IMR-90 (cell line): ENCODE measurements around the gene THAP12. TPM values are rescaled to one million over a fixed set of nuclear protein-coding genes. Genes with fewer than 3 reads are reported as not detected.

Experiments
- ATAC-seq: fragments of 200-7000 bp; cut with Tn5 transposase; 2 replicates; pipeline ENCODE4 v1.9.1; 2020; ENCODE audit warnings: low read depth, mild to moderate bottlenecking, moderate library complexity
- BruUV-seq: library from RNA; stranded (reverse); fragments of 400-500 nt; replicated peaks from 2 replicates; lab custom pipeline; 2021; lab: Mats Ljungman, UMichigan
- CTCF ChIA-PET: fragments of 300-600 bp; formaldehyde crosslinking; extraction: SDS; loops from one replicate; lab custom pipeline; 2021; ENCODE audit warnings: antibody characterized with exemption; lab: Yijun Ruan, JAX
- POLR2A ChIA-PET: fragments of 300-600 bp; sonication (Branson Sonifier 250); formaldehyde crosslinking; loops from one replicate; lab custom pipeline; 2022; ENCODE audit warnings: antibody characterized with exemption; ENCODE audit not compliant: unreplicated experiment; lab: Charles Lee
- DNase-seq: peaks from one replicate; pipeline ENCODE4 v3.0.0; 2013
- H2AFZ ChIP-seq: replicated peaks from 2 replicates; pipeline ENCODE3; 2013; ENCODE audit warnings: low read length, mild to moderate bottlenecking; ENCODE audit not compliant: poor library complexity
- H2AK5ac ChIP-seq: 2 replicates; pipeline ENCODE4 v1.6.1; 2013; ENCODE audit warnings: low read depth, low read length, inconsistent platforms
- H2AK9ac ChIP-seq: replicated peaks from 2 replicates; pipeline ENCODE3; 2013; ENCODE audit warnings: mild to moderate bottlenecking, low read depth, low read length, moderate library complexity; ENCODE audit not compliant: poor library complexity
- H2BK120ac ChIP-seq: 2 replicates; pipeline ENCODE4 v1.6.1; 2013; ENCODE audit warnings: low read depth, low read length, inconsistent platforms
- H2BK15ac ChIP-seq: 3 replicates; pipeline ENCODE4 v1.6.1; 2013; ENCODE audit warnings: low read depth, low read length, inconsistent platforms
- H2BK20ac ChIP-seq: 2 replicates; pipeline ENCODE4 v1.6.1; 2013; ENCODE audit warnings: low read depth, mild to moderate bottlenecking, inconsistent platforms, low read length, moderate library complexity
- H2BK5ac ChIP-seq: 2 replicates; pipeline ENCODE4 v1.6.1; 2013; ENCODE audit warnings: mild to moderate bottlenecking, low read depth, low read length, inconsistent platforms; ENCODE audit not compliant: poor library complexity, severe bottlenecking
- H3K14ac ChIP-seq: replicated peaks from 2 replicates; pipeline ENCODE4 v1.6.1; 2013; ENCODE audit warnings: low read depth, low read length, inconsistent platforms
- H3K18ac ChIP-seq: 2 replicates; pipeline ENCODE4 v1.6.1; 2013; ENCODE audit warnings: low read depth, low read length, control low read depth
- H3K23ac ChIP-seq: 2 replicates; pipeline ENCODE4 v1.6.1; 2013; ENCODE audit warnings: low read depth, low read length, inconsistent platforms
- H3K27ac ChIP-seq: 2 replicates; pipeline ENCODE4 v1.5.1; 2013; ENCODE audit warnings: mild to moderate bottlenecking, control low read depth, low read length; ENCODE audit not compliant: insufficient read depth
- H3K27me3 ChIP-seq: 2 replicates; pipeline ENCODE4 v1.6.1; 2013; ENCODE audit warnings: low read length; ENCODE audit not compliant: control insufficient read depth, insufficient read depth
- H3K36me3 ChIP-seq: 2 replicates; pipeline ENCODE4 v1.6.1; 2013; ENCODE audit warnings: low read length, mixed read lengths; ENCODE audit not compliant: control insufficient read depth, insufficient read depth
- H3K4ac ChIP-seq: 2 replicates; pipeline ENCODE4 v1.6.1; 2013; ENCODE audit warnings: low read depth, low read length, inconsistent platforms
- H3K4me1 ChIP-seq: 2 replicates; pipeline ENCODE4 v1.6.1; 2013; ENCODE audit warnings: low read length, mixed read lengths; ENCODE audit not compliant: control insufficient read depth, insufficient read depth
- H3K4me2 ChIP-seq: 2 replicates; pipeline ENCODE4 v1.6.1; 2013; ENCODE audit warnings: low read depth, mild to moderate bottlenecking, control low read depth, low read length, moderate library complexity
- H3K4me3 ChIP-seq: 2 replicates; pipeline ENCODE4 v1.5.1; 2013; ENCODE audit warnings: low read depth, mild to moderate bottlenecking, control low read depth, low read length, moderate library complexity; ENCODE audit not compliant: insufficient read depth
- H3K56ac ChIP-seq: 2 replicates; pipeline ENCODE4 v1.6.1; 2013; ENCODE audit warnings: low read length, inconsistent platforms; ENCODE audit not compliant: insufficient read depth; ENCODE audit errors: extremely low read depth
- H3K79me1 ChIP-seq, 2 experiments: 2 replicates each; pipeline ENCODE4 v1.6.1; 2013; ENCODE audit warnings: low read length in 2 of 2, inconsistent platforms in 1 of 2, low read depth in 1 of 2
- H3K9ac ChIP-seq: 2 replicates; pipeline ENCODE4 v1.6.1; 2013; ENCODE audit warnings: low read depth, low read length, control low read depth
- H3K9me1 ChIP-seq: 2 replicates; pipeline ENCODE4 v1.6.1; 2013; ENCODE audit warnings: low read length, inconsistent platforms; ENCODE audit not compliant: insufficient read depth
- H3K9me3 ChIP-seq: 2 replicates; pipeline ENCODE4 v1.6.1; 2013; ENCODE audit warnings: low read length; ENCODE audit not compliant: control insufficient read depth, insufficient read depth
- H4K20me1 ChIP-seq: 2 replicates; pipeline ENCODE4 v1.6.1; 2013; ENCODE audit warnings: low read length, inconsistent platforms; ENCODE audit not compliant: insufficient read depth
- H4K5ac ChIP-seq: 2 replicates; pipeline ENCODE4 v1.6.1; 2013; ENCODE audit warnings: mild to moderate bottlenecking, low read depth, low read length, control low read depth
- H4K8ac ChIP-seq, 2 experiments: 2 replicates each; pipeline ENCODE4 v1.6.1; 2013; ENCODE audit warnings: low read depth in 2 of 2, low read length in 2 of 2, control low read depth in 1 of 2, inconsistent platforms in 1 of 2
- H4K91ac ChIP-seq: 2 replicates; pipeline ENCODE4 v1.6.1; 2013; ENCODE audit warnings: low read depth, low read length, inconsistent platforms; ENCODE audit not compliant: insufficient read depth
- BHLHE40 ChIP-seq: fragments of 150-350 bp; IDR thresholded peaks from 2 replicates; pipeline ENCODE4 v1.6.1; 2016; ENCODE audit warnings: mild to moderate bottlenecking, low read depth, low read length
- CEBPB ChIP-seq: IDR thresholded peaks from 2 replicates; pipeline ENCODE4 v1.6.1; 2012; ENCODE audit warnings: low read depth, low read length, improper control_type of control experiment
- CHD1 ChIP-seq: IDR thresholded peaks from 2 replicates; pipeline ENCODE4 v1.6.1; 2012; ENCODE audit warnings: low read depth, low read length, improper control_type of control experiment
- FOS ChIP-seq: fragments of 150-350 bp; IDR thresholded peaks from 2 replicates; pipeline ENCODE4 v1.6.1; 2016; ENCODE audit warnings: low read depth, low read length
- MAFK ChIP-seq: IDR thresholded peaks from 2 replicates; pipeline ENCODE4 v1.6.1; 2012; ENCODE audit warnings: low read depth, low read length, improper control_type of control experiment
- MAZ ChIP-seq: IDR thresholded peaks from 2 replicates; pipeline ENCODE4 v1.6.1; 2012; ENCODE audit warnings: low read depth, mild to moderate bottlenecking, low read length, improper control_type of control experiment, moderate library complexity, borderline replicate concordance
- MXI1 ChIP-seq: IDR thresholded peaks from 2 replicates; pipeline ENCODE4 v1.6.1; 2012; ENCODE audit warnings: low read depth, mild to moderate bottlenecking, low read length, moderate library complexity, borderline replicate concordance
- NFE2L2 ChIP-seq: fragments of 150-350 bp; IDR thresholded peaks from 2 replicates; pipeline ENCODE4 v1.6.1; 2016; ENCODE audit warnings: low read depth, mild to moderate bottlenecking, low read length
- POLR2A ChIP-seq: IDR thresholded peaks from 2 replicates; pipeline ENCODE4 v1.6.1; 2012; ENCODE audit warnings: mild to moderate bottlenecking, low read depth, low read length
- RAD21 ChIP-seq: IDR thresholded peaks from 2 replicates; pipeline ENCODE4 v1.6.1; 2012; ENCODE audit warnings: low read length, improper control_type of control experiment
- RCOR1 ChIP-seq: IDR thresholded peaks from 2 replicates; pipeline ENCODE4 v1.6.1; 2012; ENCODE audit warnings: mild to moderate bottlenecking, low read length, improper control_type of control experiment; ENCODE audit not compliant: insufficient replicate concordance
- RFX5 ChIP-seq: IDR thresholded peaks from 2 replicates; pipeline ENCODE4 v1.8.0; 2012; ENCODE audit warnings: low read depth, mild to moderate bottlenecking, low read length, moderate library complexity
- SMC3 ChIP-seq: fragments of 150-350 bp; IDR thresholded peaks from 2 replicates; pipeline ENCODE4 v1.6.1; 2016; ENCODE audit warnings: low read depth, mild to moderate bottlenecking, antibody characterized with exemption, low read length, moderate library complexity
- WGBS, 2 experiments: methylation state at CpG; one replicate each; pipeline versions ENCODE4 v1.1.5 to v1.1.7; 2013; ENCODE audit warnings: missing lambda C conversion rate in 2 of 2; ENCODE audit not compliant: insufficient read length in 1 of 2; ENCODE audit errors: extremely low coverage in 2 of 2; 5-methylcytosine and 5-hydroxymethylcytosine counted together
- dilution Hi-C: fragments of 300-500 bp; cut with HindIII; formaldehyde crosslinking; loops from one replicate; pipeline ENCODE4 v1.14.3; 2018; ENCODE audit warnings: low sequenced_read_pairs; ENCODE audit not compliant: unreplicated experiment
- in situ Hi-C: fragments of 300-500 bp; cut with MboI; formaldehyde crosslinking; loops from 3 replicates; pipeline ENCODE4 v1.14.3; 2019; ENCODE audit warnings: low sequenced_read_pairs, inconsistent platforms, mixed read lengths
- intact Hi-C: fragments of 100-400 bp; cut with micrococcal nuclease; formaldehyde crosslinking; loops from 2 replicates; pipeline ENCODE4 v1.10.0; 2022
- polyA plus RNA-seq, 3 experiments: library from polyadenylated mRNA; depleted of rRNA; stranded (reverse); fragments of >200 nt; gene quantifications; 2 replicates each; pipeline ENCODE4 v1.2.3, GENCODE V29; 2012; ENCODE audit warnings: low replicate concordance in 1 of 3
- total RNA-seq: library from RNA; depleted of rRNA; stranded (reverse); fragments of >200 nt; gene quantifications from 2 replicates; pipeline ENCODE4 v1.2.3, GENCODE V29; 2012
- TF ChIP-seq, protein P1 (sequence below): fragments of 150-350 bp; IDR thresholded peaks from 2 replicates; pipeline ENCODE4 v1.6.1; 2016; ENCODE audit warnings: low read depth, mild to moderate bottlenecking, low read length, moderate library complexity, borderline replicate concordance
- TF ChIP-seq, protein P2 (sequence below): fragments of 150-350 bp; IDR thresholded peaks from 2 replicates; pipeline ENCODE4 v1.6.1; 2017; ENCODE audit warnings: mild to moderate bottlenecking, antibody characterized with exemption, low read length, low read depth
- TF ChIP-seq, protein P3 (sequence below): conservative IDR thresholded peaks from 2 replicates; pipeline ENCODE4 v1.5.1; 2012; ENCODE audit warnings: mild to moderate bottlenecking, low read depth, low read length, improper control_type of control experiment

THAP12 gene
- total and polyA plus RNA-seq, 2 of the 4 experiments (the other 2 are of a cell fraction): 25.1 to 27.3 TPM

DNA sequence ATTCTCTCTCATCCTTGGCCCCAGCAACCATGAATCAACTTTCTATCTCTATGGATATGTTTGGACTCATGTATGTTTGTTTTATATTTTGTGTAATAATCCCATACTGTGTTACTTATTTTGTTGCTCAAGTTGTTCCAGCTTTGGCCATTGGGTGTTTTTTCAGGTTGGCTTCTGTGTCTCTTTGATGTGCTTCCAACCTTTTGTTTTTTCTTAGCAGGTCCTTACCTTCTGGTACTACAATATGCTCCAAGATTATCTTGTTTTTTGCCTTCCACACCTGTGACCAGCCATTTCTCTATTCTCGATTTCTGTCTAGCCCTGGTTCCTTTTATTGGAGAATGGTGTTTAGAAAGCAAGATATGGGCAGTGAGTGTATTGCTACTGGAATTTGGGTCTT lies 14.4 kb upstream of the THAP12 start:
- intact Hi-C loops: no loop called here
- Histone ChIP-seq H3K4me2 (no peak overlapping the region), H3K14ac (no peak overlapping the region), H2AK5ac (no peak overlapping the region), H3K18ac (no peak overlapping the region), H2BK15ac (no peak overlapping the region), H3K79me1 (no peaks in the 10 kb centered on the region), H4K5ac (no peak overlapping the region), H4K91ac (no peak overlapping the region), H4K20me1 (no peaks in the 10 kb centered on the region), H2BK20ac (no peak overlapping the region), H3K27ac (no peak overlapping the region), H3K4me3 (no peak overlapping the region), H2AFZ (no peak overlapping the region), H3K36me3 (no peaks in the 10 kb centered on the region), H3K56ac (no peak overlapping the region), H3K9me1 (no peaks in the 10 kb centered on the region), H3K4me1 (no peaks in the 10 kb centered on the region), H3K9me3 (no peaks in the 10 kb centered on the region), H2BK5ac (no peak overlapping the region), H4K8ac (no peak overlapping the region), H3K27me3 (no peaks in the 10 kb centered on the region), H3K9ac (no peak overlapping the region), H2BK120ac (no peak overlapping the region), H3K23ac (no peak overlapping the region), H2AK9ac (no peak overlapping the region), H3K4ac (no peak overlapping the region)
- ChIA-PET CTCF (no interaction called here), POLR2A (no interaction called here)
- ATAC-seq (no peak), DNase-seq (no peak)
- TF ChIP-seq POLR2A: no peak
- no peak for TF ChIP-seq MAFK
- TF ChIP-seq, protein P1, sequence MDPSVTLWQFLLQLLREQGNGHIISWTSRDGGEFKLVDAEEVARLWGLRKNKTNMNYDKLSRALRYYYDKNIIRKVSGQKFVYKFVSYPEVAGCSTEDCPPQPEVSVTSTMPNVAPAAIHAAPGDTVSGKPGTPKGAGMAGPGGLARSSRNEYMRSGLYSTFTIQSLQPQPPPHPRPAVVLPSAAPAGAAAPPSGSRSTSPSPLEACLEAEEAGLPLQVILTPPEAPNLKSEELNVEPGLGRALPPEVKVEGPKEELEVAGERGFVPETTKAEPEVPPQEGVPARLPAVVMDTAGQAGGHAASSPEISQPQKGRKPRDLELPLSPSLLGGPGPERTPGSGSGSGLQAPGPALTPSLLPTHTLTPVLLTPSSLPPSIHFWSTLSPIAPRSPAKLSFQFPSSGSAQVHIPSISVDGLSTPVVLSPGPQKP: no peak
- TF ChIP-seq RFX5: no peak
- no peak for TF ChIP-seq MXI1
- TF ChIP-seq RCOR1: no peak
- no peak for TF ChIP-seq BHLHE40
- no peak for TF ChIP-seq MAZ
- no peak for TF ChIP-seq CHD1
- TF ChIP-seq SMC3: no peak
- no peak for TF ChIP-seq CEBPB
- TF ChIP-seq NFE2L2: no peak
- TF ChIP-seq RAD21: no peak
- no peak for TF ChIP-seq FOS
- TF ChIP-seq, protein P2, sequence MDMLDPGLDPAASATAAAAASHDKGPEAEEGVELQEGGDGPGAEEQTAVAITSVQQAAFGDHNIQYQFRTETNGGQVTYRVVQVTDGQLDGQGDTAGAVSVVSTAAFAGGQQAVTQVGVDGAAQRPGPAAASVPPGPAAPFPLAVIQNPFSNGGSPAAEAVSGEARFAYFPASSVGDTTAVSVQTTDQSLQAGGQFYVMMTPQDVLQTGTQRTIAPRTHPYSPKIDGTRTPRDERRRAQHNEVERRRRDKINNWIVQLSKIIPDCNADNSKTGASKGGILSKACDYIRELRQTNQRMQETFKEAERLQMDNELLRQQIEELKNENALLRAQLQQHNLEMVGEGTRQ: no peak
- TF ChIP-seq, protein P3, sequence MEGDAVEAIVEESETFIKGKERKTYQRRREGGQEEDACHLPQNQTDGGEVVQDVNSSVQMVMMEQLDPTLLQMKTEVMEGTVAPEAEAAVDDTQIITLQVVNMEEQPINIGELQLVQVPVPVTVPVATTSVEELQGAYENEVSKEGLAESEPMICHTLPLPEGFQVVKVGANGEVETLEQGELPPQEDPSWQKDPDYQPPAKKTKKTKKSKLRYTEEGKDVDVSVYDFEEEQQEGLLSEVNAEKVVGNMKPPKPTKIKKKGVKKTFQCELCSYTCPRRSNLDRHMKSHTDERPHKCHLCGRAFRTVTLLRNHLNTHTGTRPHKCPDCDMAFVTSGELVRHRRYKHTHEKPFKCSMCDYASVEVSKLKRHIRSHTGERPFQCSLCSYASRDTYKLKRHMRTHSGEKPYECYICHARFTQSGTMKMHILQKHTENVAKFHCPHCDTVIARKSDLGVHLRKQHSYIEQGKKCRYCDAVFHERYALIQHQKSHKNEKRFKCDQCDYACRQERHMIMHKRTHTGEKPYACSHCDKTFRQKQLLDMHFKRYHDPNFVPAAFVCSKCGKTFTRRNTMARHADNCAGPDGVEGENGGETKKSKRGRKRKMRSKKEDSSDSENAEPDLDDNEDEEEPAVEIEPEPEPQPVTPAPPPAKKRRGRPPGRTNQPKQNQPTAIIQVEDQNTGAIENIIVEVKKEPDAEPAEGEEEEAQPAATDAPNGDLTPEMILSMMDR: no peak
- dilution Hi-C loops: no loop called here
- no TSS peak for BruUV-seq
- WGBS, 2 experiments: no CpG with 5 or more reads among the region's 1 CpG
- in situ Hi-C loops: no loop called here
